ENCODE measurements around the gene TMOD2. TPM values are rescaled to one million over a fixed set of nuclear protein-coding genes. Genes with fewer than 3 reads are reported as not detected.

Gene TMOD2
- total RNA-seq, 1 donor from 2014 or later: 13.7 TPM

DNA sequence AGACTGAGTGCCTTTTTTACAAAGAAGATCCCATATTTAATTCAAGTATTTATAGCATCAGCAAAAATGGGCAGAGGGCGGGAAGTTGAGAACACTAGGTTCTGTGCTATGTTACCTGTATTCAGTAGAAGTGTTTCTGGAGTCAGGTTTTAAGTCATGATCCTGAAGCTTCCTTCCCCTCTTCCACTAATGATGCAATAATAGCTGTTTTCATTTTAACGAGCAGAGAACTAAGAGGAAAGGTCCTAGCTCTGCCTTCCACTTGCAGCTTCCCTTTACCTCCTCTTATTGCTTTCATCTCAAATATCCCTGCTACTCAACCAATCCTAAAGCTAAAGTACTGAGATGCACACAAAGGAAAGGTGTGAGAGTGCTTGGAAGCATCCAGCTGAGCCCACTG is 61.2 kb downstream of the TMOD2 start:
- no peak for DNase-seq (ENCODE audit: low spot score)

DNA sequence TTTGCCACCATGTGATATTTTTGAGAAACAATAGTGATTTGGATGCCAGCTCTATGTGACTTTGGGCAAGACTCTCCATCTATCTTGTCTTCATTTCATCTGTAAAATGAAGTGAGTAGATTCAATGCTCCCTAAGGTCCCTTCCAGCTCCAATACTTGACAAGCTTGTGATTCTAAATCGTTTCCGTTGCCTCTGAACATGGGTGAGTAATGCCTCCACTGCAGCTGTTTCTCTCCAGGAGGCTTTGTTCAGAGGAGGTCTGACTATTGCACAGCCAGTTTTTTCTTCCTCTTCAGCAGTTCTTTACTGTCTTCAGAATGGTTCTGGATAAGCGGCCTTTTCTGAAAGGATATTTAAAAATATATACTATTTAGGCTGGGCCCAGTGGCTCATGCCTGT is 63.2 kb downstream of the TMOD2 start:
- DNase-seq (ENCODE audit: low spot score): no peak

- no peak for DNase-seq (ENCODE audit: low spot score)
These were observed 65.2 kb downstream of the TMOD2 start for GRCh38 chr15:51816611-51817010.

DNA sequence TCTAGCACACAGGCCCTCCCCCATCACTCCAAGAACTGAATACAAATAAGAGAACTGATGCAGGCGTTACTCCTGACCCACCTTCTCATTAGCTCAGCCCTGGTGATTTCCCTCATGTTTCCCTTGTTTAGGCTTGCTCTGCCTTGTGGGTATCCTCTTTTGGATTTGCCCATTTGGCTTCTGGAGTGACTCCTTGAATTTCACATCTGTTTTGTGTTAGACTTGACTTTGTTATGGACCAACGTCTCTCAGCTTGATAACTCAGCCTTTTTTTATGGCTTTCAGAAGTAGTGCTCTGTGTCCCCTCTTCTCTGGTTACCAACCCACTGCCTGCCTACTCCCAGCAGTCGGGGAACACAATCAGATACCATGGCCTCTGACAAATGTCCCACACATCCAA is 66.8 kb downstream of the TMOD2 start:
- no peak for DNase-seq (ENCODE audit: low spot score)

GRCh38 chr15:51825698-51826097 is 74.3 kb downstream of the TMOD2 start:
- DNase-seq (ENCODE audit: low spot score): no peak

DNA sequence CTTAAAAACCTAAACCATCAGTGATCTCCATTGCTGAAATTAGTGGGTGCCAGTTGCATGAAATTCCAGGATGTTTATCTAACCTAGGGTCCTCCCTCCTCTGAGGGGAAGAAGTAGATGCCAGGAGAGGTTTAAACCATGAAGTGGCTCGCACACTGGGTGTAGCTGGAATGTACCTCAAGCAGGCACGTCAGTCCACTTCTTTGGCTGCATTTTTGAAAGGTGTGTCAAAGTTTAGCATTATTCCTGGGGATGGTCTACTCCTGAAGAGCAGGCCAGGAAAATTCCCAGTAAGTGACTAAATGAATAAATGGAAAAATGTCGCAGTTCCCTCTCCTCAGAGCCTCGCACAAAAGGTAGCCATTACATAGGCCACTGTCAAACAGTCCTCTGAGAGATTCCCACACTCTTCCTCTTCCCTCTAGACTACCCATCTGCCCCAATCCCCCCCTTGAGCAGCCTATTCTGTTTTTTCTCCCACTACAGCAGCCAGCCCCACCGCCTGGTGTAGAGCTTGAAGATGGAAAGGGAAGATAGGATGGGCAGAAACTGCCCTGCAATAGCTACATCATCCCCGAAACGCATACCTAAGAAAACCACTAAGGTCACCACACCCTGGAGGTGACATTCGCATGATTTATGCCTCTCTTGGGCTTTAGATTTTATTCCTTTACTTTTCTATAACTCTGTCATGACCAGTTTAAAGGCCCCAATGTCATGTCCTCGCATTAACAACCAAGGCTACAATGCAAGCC is 77.4 kb downstream of the TMOD2 start:
- no peak for DNase-seq (ENCODE audit: low spot score)

DNA sequence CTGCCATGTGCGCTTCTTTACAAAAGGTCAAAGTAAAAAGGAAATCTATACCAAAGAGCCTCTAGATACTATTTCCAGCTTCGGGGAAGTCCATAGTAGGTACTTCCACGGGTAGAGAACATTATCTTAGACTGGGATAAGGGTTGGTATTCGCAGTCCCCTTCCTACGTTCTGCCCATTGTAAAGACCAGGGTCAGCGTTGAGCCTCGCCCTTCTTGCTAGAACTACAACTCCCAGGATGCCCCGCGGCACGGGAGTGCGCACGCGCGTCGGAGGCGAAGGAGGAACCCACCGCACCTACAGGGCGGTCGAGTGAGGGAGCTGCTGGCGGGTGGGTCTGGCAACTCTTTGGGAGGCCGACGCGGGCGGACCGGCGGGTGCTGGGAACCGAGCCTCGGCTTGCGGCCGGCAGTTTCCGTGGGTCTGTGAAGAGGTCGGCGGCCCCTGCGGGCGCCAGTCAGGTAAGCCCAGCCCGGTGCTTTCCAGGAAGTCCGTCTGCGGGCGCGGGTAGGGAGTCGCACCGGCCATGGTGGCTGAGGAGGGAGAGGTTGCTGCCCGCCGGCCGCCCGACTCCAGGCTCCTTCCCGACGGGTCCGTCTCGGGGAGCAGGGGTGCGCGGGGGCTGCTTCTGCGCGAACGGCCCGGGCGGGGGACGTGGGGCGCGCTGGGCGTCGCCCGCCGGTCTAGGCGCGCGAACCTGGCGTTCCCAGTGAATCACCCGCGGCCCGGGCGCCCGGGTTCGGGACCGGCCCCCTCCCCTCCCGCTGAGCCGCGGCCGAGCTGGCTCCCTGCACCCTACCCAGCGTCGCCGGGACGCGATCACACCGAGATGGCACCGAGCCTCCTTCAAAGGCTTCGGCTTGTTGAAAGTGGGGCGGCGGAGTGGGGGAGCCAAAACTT is 78.2 kb downstream of the TMOD2 start, which contains the start of gene TMOD3:
Gene TMOD3 (plus strand): TSS at position 278 of the 900 bp plus-strand sequence. CDS start 33,232 bp downstream, outside the sequence.
- DNase-seq (ENCODE audit: low spot score): peak; percentile 95

DNA sequence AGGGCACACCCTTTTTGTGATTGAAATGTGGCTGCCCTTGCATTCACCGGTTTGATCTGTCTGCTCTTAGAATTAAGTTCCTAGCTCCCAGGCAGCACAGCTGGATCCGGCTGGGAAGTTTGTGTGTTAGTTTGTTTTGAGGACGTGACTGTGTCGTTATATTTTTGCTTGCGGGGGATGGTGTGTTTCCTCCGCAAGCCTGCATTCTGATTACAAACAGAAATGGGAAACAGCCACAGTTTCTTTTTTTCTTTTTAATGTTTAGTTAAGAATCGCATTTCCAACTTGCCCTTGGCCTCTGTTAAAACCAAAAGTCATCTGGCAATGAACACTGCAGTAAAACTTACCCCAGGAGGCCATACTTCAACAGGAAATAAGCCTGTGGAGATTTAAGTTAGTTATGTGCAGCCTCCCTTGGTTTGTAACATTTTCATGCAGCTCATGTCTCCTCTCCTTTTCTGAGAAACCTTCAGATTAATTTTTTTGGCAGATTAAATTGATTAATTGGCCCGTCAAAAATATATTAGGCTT is 78.9 kb downstream of the TMOD2 start:
- DNase-seq (ENCODE audit: low spot score): no peak

DNA sequence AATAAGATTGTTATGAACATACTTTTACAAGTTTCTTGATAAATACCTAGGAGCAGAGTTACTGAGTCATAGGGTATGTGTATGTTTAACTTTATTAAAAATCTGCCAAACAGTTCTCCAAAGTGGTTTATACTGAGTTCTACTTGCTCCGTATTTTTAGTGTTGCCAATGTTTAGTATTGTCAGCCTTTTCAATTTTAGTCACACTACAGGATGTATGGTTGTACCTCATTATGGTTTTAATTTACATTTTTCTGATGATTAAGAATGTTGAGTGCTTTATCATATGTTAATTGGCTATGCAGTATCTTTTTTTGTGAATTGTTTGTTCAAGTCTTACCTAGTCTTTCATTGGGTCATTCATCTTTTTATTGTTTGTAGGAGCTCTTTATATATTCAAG is 82.4 kb downstream of the TMOD2 start:
- no peak for DNase-seq (ENCODE audit: low spot score)

DNA sequence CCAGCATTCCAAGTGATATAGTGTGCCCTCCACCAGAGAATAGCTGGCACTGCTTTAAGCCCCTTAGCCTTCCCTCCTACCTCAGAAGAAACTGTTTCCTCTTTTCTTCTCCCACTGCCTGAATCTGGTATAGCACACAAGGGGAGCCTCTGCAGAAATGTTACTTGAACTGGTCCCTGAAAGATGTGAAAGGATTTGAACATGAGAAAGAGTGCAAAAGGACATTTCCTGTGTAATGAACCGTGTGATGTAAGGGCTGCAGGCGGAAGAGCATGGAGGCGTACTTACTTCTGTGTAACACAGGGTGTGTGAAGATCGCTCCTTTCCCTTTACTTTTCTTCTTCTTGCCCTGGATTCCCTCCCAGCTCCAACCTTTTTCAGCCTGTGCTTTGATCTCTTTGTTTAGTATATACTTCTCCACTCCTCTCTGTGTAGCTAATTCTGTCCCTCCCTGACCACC is 86.4 kb downstream of the TMOD2 start:
- no peak for DNase-seq (ENCODE audit: low spot score)

DNA sequence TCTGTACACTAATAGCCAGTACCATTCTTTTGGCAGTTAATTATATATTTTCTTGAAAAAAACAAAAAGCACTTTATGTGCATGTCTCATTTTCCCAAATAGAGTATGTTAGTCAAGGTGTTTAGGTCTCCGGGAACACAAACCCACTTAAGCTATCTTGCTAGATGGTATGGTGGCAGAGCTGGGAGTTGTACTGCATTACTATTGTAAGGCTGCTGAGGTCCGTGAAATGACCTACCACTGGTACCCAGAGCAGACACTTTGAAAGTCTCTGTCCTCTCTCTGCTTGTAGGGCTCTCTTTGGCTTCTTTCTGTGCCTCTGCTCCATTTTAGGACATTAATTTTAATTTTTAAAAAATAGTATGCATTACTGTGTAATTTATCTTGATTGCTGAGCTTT is 86.9 kb downstream of the TMOD2 start:
- DNase-seq (ENCODE audit: low spot score): no peak

GRCh38 chr15:51840692-51841091 is 89.3 kb downstream of the TMOD2 start:
- DNase-seq (ENCODE audit: low spot score): no peak

DNA sequence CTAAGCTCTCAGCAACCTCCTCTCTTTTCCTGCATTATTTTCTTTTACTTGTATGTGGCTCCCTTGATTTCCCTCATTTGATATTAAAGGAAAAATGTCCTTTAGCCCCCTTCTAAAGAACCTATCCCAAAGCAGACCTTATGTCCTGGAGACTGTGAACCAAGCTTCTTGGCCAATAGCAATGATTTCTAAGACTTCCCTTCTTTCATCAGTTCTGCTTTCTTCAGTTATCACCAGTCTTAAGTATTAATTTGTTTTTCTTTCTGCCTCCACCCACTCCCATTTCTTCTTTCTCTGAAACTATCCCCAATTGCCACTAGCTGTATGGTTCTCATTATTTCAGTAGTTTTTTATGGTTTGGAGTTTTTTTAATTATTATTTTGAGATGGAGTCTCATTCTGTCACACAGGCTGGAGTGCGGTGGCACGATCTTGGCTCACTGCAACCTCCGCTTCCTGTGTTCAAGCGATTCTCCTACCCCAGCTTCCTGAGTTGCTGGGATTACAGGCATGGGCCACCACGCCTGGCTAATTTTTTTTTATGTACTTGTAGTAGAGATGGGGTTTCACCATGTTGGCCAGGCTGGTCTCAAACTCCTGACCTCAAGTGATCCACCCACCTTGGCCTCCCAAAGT is 90.1 kb downstream of the TMOD2 start:
- no peak for DNase-seq (ENCODE audit: low spot score)

DNA sequence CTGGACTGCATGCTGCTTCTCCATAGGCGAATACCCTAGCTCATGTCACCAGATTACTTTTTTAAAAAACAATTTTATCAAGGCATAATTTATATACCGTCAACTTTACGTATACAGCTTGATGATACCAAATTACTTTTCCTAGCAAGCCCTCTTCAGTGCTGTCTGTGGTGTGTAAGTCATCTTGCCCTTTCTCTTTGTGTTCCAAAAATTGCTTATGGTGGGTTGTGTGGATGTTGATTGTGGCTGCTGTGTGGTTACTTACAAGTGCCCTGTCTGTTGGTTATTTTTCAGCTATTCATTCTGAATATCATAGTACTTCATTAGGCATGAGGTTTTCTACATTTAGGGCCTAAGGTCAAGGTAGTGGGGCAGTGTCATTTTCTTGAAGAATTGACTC is 90.9 kb downstream of the TMOD2 start:
- no peak for DNase-seq (ENCODE audit: low spot score)

GRCh38 chr15:51842852-51843737 is 91.7 kb downstream of the TMOD2 start:
- peak; percentile 67 for DNase-seq (ENCODE audit: low spot score)

- DNase-seq (ENCODE audit: low spot score): no peak
These were observed 93.5 kb downstream of the TMOD2 start for GRCh38 chr15:51844747-51845426.

GRCh38 chr15:51846066-51846462 is 94.7 kb downstream of the TMOD2 start:
- no peak for DNase-seq (ENCODE audit: low spot score)

DNA sequence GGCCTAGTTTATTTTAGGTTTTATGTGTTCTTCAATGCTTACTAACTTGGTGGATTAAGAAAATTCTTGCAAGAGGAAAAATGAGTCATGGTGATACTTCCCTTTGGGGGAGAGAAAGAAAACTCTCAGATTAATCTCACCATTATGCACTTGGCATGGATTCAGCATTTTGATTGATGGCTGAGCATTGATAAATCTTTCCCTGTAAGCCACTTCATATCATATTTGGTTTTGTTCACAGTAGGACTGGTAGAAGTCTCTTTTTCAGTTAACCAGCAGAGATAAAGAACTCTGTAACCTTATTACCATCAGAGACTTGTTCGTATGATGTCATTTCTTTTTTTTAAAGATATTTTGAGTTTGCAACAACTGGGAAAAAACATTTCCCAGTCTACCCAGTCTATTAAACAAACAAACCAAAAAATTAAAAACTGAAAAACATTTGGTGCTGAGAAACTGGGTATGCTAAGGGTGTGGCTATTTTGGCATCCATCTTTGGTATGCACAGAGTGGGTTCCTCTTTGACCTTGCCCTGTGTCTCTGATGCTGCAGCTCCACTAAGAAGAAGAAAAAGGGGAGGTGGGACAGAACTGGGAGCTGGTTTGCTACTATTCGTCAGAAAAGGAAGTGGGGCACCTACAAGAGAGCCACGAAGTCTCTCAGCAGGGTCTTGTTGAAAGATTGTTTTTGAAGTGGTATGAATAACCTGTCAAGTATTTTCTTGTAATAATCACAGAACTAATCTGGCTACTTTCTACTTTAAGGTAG is 95.2 kb downstream of the TMOD2 start:
- DNase-seq (ENCODE audit: low spot score): peak; percentile 74

DNA sequence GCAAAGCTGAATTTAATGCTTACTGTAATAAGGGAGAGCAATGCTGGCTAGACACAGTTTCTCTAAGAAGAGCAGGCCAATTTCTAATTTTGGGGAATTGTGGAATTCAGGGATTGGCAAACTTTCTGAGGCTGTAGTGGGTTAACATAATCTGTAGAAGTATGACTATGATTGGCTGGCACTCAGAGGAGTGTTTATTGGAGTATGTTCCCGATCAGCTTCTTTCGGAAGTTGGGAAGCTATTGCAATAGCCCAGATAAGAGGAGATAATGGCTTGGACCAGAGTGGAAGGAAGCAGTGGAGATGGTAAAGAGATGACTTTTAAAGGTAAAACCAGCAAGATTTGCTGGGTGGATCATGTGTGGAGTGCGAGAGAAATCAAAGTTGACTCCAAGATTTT is 97.4 kb downstream of the TMOD2 start:
- no peak for DNase-seq (ENCODE audit: low spot score)

GRCh38 chr15:51849860-51850259 is 98.5 kb downstream of the TMOD2 start:
- no peak for DNase-seq (ENCODE audit: low spot score)
